HG03521 (cell line): ENCODE results near the gene CHPF2.

Source experiments
- ATAC-seq: cut with Tn5 transposase; IDR thresholded peaks from one replicate; pipeline ENCODE4 v1.9.1; 2021; ENCODE audit warnings: mild to moderate bottlenecking, moderate library complexity; ENCODE audit not compliant: unreplicated experiment

The CHPF2 gene

GRCh38 chr7:151260471-151260870 lies 28.2 kb downstream of the CHPF2 start:
- ATAC-seq: no peak

- ATAC-seq: no peak
Measured at GRCh38 chr7:151260883-151261282, 28.6 kb downstream of the CHPF2 start.

GRCh38 chr7:151261529-151261928 lies 29.2 kb downstream of the CHPF2 start:
- no peak for ATAC-seq

GRCh38 chr7:151264615-151265014 lies 32.3 kb downstream of the CHPF2 start:
- no peak for ATAC-seq

- no peak for ATAC-seq
Measured at GRCh38 chr7:151265351-151265931, 33.2 kb downstream of the CHPF2 start.

GRCh38 chr7:151269511-151269910 lies 37.2 kb downstream of the CHPF2 start:
- ATAC-seq: no peak

- ATAC-seq: no peak
Measured at GRCh38 chr7:151271699-151272355, 39.5 kb downstream of the CHPF2 start.

- ATAC-seq: no peak
Measured at GRCh38 chr7:151272405-151272804, 40.1 kb downstream of the CHPF2 start.

GRCh38 chr7:151272877-151273276 lies 40.6 kb downstream of the CHPF2 start:
- no peak for ATAC-seq

GRCh38 chr7:151273651-151274390 lies 41.5 kb downstream of the CHPF2 start:
- no peak for ATAC-seq

GRCh38 chr7:151274396-151274795 lies 42.1 kb downstream of the CHPF2 start:
- ATAC-seq: no peak

GRCh38 chr7:151274936-151275812 lies 42.9 kb downstream of the CHPF2 start:
- ATAC-seq: no peak

- ATAC-seq: no peak
Measured at GRCh38 chr7:151275813-151276577, 43.7 kb downstream of the CHPF2 start.

- peak; percentile 56 for ATAC-seq
Measured at GRCh38 chr7:151276666-151277590, 44.6 kb downstream of the CHPF2 start.

GRCh38 chr7:151277631-151278030 lies 45.3 kb downstream of the CHPF2 start:
- ATAC-seq: no peak

GRCh38 chr7:151278949-151279348 lies 46.7 kb downstream of the CHPF2 start:
- no peak for ATAC-seq

GRCh38 chr7:151279868-151280267 lies 47.6 kb downstream of the CHPF2 start:
- ATAC-seq: no peak

- no peak for ATAC-seq
Measured at GRCh38 chr7:151280388-151281019, 48.2 kb downstream of the CHPF2 start.

GRCh38 chr7:151281686-151282085 lies 49.4 kb downstream of the CHPF2 start:
- ATAC-seq: no peak
